Activated CD4-positive, alpha-beta T cell treated with anti-CD3 and anti-CD28 coated beads, Interleukin-2, amount 50 U/mL, for 48 hours (primary cell): Measurements from ENCODE around the gene BCL2L13.
A peak's percentile ranks its signal among the peaks of the same experiment; 100 is the strongest.
"Not testable (repeated sequence)": the region's sequence is repeated elsewhere in the genome, so short reads cannot be mapped to it uniquely, and the experiment has no call there.

ENCODE experiments used
- DNase-seq, 2 experiments: peaks; one replicate each; pipeline ENCODE4 v3.0.0-alpha.2; 2020

Gene BCL2L13

DNA sequence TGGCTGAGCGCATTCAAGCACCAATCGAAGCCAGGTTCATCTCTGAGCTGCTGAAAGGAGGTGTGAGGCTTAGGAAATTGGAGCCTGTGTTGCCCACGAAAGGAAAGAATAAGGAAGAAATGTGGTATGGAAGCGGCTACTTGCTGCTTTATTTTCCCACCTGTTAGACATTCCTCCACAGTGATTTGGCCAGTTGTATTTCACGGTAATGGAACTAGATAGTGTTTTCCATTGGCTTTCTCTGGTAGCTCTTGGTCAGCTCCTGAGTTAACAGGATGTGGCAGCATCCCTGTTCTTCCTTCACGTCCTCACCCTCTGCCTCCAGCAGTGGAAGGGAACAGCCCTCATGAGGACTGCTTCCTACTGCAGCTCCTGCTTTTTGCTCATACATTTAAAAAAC lies 91.0 kb downstream of the BCL2L13 start:
- no peak for DNase-seq

DNA sequence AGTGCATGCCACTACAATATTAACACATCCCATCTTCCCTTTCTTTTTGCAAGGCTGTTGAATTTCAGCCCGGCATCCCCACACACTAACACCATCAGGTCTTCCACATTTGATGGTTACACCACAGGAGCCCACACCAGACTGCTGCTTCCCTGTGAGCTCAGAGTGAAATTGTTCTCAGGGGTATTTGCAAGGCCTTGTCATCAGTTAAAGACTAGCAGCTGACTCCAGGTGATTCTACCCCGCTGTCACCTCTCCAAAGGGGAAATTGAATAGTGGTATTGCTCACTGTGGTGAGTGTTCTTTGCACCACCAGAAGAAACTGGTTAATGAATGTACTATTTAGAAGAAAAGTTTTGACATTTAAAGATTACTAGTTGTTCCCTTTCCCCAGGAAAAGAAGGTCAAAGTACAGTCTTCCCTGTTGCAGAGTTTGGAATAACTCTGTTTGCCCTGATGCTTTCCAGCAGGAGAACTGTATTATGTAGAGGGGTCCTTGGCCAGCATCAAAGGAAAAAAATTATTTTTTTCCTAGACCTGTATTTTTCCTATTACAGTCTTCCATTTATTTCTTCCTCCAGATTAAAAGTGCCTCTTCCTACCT lies 93.8 kb downstream of the BCL2L13 start:
- no peak for DNase-seq

DNA sequence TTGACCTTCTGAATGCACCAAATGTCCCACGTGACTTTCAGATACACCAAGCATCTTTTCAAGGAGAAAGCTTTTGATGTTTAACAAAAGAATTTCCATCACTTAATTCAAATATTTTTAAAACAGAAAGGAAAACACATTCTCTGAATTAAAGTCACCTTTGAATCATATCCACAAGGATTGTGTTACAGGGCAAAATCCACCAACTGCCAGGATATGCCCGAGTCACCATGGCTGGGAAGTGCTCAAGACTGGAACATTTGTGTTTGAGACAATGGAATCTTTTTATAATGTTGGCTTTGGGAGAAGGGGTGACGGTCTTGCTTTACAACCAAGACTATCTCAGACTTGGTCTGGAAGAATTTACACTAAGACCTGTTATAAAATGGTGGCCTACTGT lies 94.9 kb downstream of the BCL2L13 start:
- DNase-seq = no peak

DNA sequence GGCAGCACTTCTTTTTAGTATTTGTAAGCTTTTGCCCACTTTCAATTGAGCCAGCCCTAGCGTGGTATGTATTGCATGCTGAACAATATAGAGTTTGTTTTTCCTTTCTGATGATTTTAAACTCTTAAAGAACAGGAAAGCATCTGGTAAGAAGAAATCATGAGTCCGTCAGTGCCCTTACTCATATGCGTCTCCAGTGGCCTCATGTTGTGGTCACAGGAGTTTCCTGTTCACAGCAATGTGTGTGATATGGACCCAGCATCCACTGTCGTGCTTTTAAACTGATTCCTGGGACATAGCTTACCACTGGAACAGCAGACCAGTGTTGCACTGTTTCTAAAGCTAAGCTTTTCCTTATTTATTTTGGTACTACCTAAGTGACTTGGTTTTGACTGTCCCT lies 95.6 kb downstream of the BCL2L13 start:
- peak; percentile 13 to 45 for DNase-seq

DNA sequence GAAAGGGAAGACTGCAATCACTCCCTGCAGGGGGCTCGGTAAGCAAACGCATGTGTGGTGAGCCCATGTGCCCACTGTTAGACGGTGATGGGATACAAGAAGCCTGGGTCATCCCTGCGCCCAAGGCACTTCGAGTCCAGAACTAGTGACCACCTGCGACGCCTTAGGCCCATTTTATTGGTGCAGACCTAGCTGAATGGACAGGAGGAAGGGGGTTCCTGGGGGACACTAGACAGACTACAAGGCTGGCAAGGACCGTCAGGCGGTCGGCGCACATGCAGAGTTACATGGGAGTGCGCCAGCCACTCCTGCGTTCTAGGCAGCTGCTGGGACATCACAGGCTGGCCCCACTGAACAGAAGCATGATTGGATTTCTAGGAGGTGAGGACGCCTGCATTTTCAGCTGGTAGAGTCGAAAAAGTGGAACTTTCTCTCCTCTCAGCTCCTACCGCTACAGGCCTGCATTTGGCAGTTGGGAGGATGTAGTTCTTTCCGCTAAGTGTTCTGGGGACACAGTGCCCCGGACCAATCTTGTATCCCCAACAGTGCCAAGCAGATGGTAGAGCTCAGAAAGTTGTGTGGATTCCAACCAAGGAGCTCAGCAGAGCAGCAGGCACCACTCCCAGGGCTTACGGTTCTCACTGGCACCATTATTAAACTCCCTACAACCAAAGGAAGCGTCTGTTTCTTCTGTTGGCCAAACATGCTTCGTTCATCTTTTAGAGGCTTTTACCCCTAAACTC lies 100.0 kb downstream of the BCL2L13 start:
- no peak for DNase-seq

DNA sequence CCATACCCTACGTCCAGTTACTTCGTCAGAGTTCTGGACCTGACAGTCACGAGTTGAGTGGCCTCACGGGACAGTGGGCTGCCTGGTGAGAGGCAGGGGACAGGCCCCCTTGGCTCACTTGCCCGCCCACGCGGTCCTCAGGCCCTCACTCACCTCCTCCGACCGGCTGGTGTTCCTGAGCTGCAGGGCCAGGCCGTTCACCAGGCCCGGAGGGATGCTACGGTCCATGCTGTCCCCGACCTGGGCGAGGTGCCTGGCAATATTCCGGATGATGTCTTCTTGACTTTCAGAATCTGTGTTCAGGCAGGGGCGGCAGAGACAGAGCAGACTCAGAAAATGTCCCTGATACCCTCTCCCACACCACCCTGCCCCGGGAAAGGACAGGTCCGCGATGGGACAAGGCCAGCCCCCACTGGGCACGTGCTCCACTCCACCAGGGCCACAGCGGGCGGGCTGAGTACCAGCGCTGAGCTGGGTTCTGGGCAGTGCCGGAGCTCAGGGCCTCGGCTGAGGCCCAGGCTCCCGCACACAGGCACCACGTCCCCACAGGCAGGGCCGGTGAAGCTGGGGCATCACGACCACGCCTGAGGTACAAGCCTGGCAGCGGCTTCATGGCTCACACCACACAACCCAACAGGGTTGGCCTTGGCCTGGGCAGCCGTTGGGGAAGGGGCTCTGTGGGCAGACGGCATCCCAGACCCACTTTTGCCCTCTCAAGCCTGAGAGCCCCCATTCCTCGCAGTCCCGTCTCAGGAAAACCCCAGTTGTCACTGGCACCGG lies 100.8 kb downstream of the BCL2L13 start:
- DNase-seq = no peak

DNA sequence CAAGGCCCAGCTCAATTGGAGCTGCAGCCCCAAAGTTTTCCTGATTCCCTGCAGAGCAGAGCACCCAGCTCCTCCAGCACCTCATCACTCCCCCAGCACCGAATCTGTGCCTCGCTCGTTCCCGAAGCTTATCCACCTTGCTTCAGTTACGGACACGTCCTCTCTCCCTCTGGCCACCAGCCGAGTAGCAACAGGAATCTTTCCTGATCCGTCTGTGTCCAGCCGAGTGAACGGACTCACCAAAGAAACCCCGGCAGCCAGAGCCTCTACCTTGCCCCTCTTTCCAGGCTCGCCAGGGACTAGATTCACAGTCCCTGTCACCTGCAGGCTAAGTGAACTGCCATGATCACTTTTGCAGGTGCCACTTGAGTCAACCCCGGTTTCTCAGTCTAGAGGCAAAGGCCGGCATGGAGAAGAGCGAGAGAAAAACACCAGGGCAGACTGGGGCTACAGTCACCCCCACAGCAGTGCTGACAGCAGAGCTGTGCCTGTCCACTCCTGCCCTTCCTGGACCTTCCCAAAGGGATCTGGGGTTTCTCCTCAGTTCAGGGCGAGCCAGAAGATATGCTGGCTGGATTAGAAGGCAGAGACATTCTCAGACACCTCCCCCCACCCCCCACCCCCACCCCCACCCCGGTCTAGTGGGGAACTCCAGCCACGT lies 103.4 kb downstream of the BCL2L13 start:
- no peak for DNase-seq

DNA sequence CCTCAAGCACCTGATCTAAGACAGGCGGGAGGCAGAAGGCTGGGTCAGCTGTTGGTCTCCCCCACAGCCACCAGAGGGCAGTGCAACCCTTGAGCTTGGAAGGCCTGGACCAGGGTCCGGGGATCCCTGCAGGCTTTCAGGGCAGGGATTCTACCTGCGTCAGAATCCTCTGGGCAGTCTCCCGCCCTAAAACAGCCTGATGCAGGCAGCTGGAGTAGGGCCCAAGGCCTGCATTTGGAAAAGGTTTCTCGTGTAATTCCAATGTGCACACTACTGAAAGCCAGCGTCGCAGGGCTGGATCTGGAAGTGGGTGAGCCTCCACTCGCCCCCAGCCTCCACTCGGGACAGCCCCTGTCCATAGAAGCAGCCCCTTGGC lies 104.0 kb downstream of the BCL2L13 start:
- peak; percentile 75 to 83 for DNase-seq

DNA sequence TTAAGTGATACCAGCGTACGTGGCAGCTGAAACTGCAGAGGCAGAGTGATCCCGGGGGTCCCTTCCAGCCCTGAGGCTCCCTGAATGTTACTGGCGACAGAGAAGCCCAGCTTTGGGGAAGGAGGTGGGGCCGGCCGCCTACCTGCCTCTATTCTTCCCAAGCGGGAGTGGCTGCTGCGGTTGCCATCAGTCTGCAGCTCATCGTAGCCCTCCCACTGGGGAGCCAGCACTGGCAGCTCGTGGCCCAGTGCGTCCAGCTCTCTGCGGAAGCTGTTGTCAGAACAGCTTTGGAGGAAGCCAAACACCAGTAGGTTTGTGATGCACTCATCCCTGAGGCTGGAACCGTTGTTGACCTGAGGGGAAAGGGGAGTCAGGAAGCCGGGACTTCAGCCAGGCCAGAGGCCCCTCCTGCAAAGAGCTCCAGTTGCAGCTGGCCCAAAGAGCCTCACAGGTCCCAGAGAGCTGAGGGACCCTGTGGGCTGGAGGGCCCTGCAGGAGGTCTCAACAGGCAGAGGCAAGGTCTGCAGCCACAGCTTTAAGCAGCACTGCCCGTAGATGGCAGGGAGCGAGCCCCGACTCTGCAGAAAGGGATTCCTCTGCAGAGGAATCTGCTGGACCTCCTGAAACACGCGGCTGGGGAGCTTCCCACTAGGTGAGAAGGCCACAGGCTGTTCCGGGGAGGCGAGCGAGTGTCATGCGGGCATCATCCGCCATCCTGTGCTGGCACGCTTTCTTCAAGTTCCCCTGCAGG lies 105.3 kb downstream of the BCL2L13 start:
- no peak for DNase-seq

DNA sequence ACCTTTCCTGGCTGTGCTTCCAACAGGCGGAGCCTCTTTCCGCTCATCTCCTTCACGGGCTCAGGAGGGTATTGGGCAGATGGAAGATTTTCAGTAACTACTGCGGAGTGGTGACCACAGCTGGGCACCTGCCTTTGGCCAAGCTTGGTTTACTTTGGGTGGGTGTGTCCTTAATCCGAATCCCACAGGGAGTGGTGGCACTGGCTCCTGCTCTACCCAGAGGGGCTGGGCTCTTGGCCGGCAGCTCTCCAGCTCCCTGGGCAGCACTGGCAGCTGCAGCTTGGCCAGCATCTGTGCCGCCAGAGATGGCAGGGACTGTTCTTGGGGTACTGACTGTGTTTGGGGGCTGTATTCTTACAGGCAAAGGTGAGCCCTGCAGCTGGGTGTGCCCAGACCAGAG lies 105.9 kb downstream of the BCL2L13 start:
- DNase-seq = no peak

DNA sequence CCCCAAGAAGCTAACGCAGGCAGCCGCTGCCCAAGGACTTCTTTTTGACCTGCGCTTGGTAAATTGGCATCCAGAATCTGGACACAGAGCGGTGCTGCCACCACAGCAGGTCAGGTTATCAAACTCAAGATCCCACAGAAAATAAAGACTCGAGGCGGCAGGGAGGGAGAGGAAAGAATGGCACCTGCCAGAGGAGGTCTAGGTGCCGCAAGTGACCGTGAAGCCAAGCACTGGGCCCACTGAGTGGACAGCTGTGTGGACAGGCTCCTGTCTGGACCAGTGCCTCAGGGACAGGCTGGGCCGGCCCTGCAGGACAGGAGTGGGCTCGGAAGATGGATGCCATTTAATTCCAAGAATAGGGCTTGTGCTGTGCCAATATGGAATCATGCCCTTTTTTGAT lies 108.4 kb downstream of the BCL2L13 start:
- no peak for DNase-seq

DNA sequence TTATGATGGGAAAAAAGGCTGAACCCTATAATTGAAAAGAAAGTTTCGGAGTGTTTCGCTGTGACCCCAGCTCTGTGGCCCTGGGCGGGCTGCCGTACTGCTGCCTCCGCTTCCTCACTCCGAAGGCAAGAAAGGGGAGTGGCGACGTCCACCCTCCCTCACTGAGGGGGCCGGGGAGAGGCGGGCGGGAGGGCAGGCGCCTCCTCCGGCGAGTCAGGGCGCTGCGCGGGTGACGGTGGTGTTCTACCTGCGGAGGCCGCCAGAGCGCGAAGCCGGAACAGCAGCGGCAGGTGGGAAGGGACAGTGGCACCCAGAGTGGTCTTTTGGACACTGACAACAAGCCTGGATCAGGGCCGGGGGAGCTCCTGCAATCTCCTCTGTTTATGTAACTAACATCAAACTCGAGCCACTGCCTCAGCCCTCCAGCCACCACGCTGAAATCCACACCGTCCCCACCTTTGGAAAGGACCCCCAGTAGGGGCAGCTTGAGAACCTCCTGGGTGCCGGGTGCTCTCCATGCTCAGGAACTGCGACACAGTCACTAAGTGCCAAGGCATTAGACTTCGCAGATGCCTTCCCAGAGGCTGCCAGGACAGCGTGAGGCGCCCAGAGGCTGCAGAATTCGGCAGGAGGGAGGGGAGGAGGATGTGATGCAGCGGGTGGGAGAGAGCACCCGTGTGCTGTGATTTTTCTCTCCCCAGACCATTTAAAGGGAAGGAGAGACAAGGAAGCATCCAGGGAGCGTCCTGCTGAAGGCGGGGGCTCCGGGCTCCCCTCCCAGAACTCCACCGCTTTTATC lies 110.2 kb downstream of the BCL2L13 start:
- DNase-seq = no peak

DNA sequence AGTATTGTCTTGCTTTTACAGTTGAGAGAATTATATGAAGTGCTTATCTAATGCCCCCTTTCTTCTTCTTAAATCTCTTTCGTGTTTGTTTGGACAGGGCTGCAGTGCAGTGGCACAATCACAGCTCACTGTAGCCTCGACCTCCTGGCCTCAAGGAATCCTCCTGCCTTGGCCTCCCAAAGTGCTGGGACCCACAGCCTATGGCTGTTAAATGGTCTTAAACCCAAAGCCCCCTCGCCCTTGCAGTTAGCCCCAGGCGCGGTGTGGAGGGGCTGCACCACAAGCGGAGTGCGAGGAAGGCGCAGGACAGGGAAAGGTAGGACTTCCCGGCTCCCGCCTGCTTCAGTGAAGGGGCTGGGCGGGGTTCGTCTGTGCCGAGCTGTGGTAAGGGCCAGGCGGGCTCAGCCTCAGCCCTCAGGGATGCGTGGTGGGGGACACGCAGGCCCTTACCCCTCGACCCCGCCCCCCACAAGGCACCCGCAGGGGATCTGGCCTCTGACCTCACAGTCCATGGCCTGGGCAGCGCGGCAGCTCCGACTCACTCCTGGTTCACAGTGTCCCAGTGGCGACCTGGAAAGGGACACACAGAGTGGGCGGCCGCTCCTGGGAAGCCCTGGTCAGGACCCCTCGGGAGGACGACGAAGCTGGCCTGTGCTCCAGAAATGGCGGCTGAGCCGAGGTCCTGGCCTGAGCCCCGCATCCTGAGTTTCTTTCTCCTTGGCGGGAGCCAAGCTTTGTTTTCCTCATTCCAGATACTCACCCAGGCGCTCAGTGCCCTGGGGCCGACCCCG lies 111.2 kb downstream of the BCL2L13 start:
- no peak for DNase-seq

DNA sequence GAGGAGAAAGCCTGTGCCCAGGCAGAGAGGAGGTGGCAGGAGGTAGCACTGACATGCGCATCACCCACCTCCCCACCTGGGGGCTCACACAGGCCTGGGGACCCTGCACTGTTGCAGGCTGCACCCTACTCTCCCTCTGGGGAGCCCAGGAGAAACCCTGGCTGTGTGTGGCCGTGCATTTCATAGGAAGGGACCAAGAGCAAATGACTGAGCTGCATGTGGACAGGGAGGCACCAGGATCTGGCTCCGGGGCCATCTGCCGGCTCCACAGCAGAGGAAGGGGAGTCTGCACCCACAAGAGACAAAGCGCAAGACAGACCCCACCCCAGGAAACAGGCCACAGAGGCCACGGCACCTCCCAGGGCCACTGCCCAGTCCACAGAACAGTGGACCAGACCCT lies 113.0 kb downstream of the BCL2L13 start:
- no peak for DNase-seq

DNA sequence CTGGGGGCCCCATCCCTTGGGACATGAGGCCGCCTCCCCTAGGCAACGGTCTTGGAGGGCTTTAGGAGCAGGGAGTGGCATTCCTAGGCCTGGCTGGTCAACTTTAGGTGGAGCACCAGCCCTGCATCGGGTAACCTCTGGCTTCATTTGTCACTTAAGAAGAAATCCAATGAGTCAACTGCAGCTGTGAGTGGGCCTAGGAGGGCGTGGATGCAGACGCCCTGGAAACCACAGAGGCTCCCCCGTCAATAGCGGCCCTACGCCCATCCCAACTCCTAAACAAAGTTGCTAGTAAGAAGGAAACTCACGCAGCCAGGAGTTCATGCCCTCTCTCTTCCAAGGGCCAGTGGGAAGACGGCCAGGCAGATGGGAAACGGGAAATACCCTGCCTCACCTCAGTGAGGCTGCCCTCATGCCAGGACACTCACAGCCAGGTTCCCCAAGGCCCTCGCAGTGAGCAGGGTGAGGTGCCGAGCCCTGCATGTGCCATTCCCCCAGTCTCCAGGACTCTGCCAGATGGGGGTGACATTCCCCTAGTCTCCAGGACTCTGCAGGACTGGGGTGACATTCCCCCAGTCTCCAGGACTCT lies 114.9 kb downstream of the BCL2L13 start:
- DNase-seq = no peak

DNA sequence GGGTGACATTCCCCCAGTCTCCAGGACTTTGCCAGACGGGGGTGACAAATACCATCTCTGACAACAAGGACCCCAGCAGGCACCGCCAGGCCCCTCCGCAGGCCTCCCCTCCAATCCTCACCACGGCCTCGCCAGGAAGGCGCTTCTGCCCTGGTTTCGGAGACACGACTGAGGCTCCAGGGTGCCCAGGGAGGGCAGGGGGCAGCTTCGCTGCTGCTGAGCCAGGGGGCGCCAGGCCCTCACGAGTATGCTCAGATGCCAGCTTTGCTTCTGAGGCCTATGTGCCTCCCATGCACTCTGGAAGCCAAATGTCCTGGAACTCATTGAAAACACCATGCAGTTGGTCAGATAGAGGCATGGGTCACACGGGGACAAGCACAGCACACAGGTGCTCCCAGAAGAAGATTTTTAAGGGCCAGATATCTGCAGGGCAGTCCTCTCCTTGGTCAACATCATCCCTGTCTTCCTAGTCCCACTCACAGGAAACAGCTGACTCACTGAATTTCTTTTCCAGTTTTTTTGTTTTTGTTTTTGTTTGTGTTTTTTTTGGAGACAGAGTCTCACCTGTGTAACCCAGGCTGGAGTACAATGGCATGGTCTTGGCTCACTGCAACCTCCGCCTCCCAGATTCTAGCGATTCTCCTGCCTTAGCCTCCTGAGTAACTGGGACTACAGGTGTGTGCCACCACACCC lies 115.8 kb downstream of the BCL2L13 start:
- peak in 1 of 2 experiments; percentile 50 for DNase-seq

DNA sequence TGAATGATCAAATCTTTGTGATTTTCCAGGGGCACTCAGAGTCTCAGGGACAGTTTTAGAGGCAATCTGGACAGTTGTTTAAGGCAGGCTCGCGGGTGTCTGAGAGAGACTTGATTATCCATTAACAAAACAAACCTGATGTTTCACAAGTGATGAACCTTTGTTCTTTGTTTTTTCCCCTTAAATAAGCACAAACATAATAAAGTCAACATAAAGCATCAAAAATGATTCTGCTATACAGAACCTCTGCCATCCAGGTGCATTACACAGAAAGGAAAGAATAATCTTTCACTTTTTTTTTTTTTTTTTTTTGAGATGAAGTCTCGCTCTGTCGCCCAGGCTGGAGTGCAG lies 122.6 kb downstream of the BCL2L13 start:
- no peak for DNase-seq

DNA sequence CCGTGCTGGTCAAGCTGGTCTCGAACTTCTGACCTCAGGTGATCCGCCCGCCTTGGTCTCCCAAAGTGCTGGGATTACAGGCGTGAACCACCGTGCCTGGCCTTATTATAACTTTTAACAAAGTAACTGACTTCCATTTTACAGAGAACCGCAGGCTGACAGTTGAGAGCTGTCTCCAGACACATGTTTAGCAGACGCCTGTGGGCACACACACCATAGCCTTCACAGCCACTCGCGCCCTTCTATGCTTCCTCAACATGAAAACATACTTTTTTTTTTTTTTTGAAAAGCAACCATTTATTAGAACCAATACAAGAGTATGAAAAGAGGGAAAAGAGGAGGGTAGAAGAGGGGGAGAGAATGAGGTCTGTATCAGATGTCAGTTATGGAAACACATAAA lies 124.9 kb downstream of the BCL2L13 start:
- DNase-seq = not testable (repeated sequence)

DNA sequence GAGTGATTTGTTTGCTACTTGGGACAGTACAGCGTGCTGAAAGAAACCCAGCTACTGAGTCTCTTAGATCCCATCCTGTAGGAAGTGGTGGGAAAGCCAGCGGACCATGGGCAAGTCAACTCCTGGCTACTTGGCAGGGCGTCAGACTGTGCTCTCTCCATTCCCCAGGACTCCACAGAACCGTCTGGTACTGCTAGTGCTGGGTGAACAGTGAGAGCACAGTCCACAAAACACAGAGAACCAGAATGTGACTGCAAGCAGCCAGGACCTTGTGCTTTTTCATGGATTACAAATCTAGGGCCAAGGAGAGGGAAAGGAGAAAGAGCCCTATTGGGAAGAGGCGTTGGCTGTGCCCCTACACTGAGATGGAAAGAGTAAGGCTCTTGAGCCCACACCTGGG lies 125.5 kb downstream of the BCL2L13 start:
- no peak for DNase-seq

DNA sequence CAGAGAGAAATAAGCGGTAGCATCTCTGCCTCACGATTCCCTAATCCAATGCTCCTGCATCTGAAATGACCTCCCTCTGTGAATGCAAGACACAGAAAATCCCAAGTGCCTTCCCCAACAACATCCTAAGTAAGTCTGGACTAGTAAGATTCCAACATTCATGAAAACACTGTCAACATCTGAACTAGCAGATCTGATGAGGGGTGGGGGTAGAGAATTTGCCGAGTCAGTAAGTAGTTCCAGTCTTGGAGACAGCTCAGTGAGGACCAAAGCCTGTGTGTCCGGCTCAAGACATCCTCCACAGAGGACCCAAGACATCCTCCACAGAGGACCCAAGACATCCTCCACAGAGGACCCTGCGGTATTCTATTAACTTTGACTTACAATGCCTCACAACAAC lies 126.3 kb downstream of the BCL2L13 start:
- DNase-seq = not testable (repeated sequence)
